ENCODE measurements around the gene GOLGA6L22.
"Not testable (repeated sequence)": the region's sequence is repeated elsewhere in the genome, so short reads cannot be mapped to it uniquely, and the experiment has no call there.

The GOLGA6L22 gene

GRCh38 chr15:22458603-22459002 is at the start of gene GOLGA6L22:
TSS of gene GOLGA6L22 (plus strand) at chr15:22458903. CDS start at chr15:22458994, 91 bp downstream.
- not testable (repeated sequence) for DNase-seq

- not testable (repeated sequence) for DNase-seq
Observed at GRCh38 chr15:22417288-22417687, 41.4 kb upstream of the GOLGA6L22 start.

GRCh38 chr15:22417795-22418194 is 40.9 kb upstream of the GOLGA6L22 start:
- DNase-seq = not testable (repeated sequence)

- not testable (repeated sequence) for DNase-seq
Observed at GRCh38 chr15:22418212-22418611, 40.5 kb upstream of the GOLGA6L22 start.

GRCh38 chr15:22418666-22419065 is 40.0 kb upstream of the GOLGA6L22 start:
- not testable (repeated sequence) for DNase-seq

- DNase-seq = not testable (repeated sequence)
Observed at GRCh38 chr15:22420340-22420739, 38.4 kb upstream of the GOLGA6L22 start.

GRCh38 chr15:22429426-22429825 is 29.3 kb upstream of the GOLGA6L22 start:
- not testable (repeated sequence) for DNase-seq

GRCh38 chr15:22431687-22432086 is 27.0 kb upstream of the GOLGA6L22 start:
- DNase-seq = not testable (repeated sequence)

- not testable (repeated sequence) for DNase-seq
Observed at GRCh38 chr15:22494490-22495113, 35.9 kb downstream of the GOLGA6L22 start.

GRCh38 chr15:22497200-22497599 is 38.5 kb downstream of the GOLGA6L22 start:
- not testable (repeated sequence) for DNase-seq

GRCh38 chr15:22498220-22498925 is 39.7 kb downstream of the GOLGA6L22 start:
- not testable (repeated sequence) for DNase-seq

GRCh38 chr15:22502272-22502671 is 43.6 kb downstream of the GOLGA6L22 start:
- DNase-seq = not testable (repeated sequence)

- not testable (repeated sequence) for DNase-seq
Observed at GRCh38 chr15:22506959-22507358, 48.3 kb downstream of the GOLGA6L22 start.

GRCh38 chr15:22516140-22516539 is 57.4 kb downstream of the GOLGA6L22 start:
- DNase-seq = not testable (repeated sequence)
